Vagina (tissue), 2 donors: Measurements from ENCODE around the gene GCSAM.

Experiments
- POLR2A ChIP-seq, 2 donors: fragments of 450-650 bp; IDR thresholded peaks; one replicate each; pipeline ENCODE4 v1.6.1; 2017; ENCODE audit warnings: antibody characterized with exemption in 2 of 2, mild to moderate bottlenecking in 2 of 2, moderate library complexity in 2 of 2
- POLR2AphosphoS5 ChIP-seq, 2 donors: sonication (generic); formaldehyde crosslinking; IDR thresholded peaks; one replicate each; pipeline ENCODE4 v1.9.0; 2017; ENCODE audit warnings: antibody characterized with exemption in 2 of 2, mild to moderate bottlenecking in 2 of 2, low read depth in 1 of 2; ENCODE audit not compliant: insufficient read depth in 1 of 2
- TF ChIP-seq, protein P1 (sequence below), 3 experiments: fragments of 450-650 bp in 2 of 3; fragments of 200-600 bp in 1 of 3; sonication (generic) in 1 of 3; IDR thresholded peaks; one replicate each; pipeline ENCODE4 v1.5.1; 2017 to 2019; ENCODE audit warnings: antibody characterized with exemption in 3 of 3, mild to moderate bottlenecking in 2 of 3, moderate library complexity in 2 of 3

DNA sequence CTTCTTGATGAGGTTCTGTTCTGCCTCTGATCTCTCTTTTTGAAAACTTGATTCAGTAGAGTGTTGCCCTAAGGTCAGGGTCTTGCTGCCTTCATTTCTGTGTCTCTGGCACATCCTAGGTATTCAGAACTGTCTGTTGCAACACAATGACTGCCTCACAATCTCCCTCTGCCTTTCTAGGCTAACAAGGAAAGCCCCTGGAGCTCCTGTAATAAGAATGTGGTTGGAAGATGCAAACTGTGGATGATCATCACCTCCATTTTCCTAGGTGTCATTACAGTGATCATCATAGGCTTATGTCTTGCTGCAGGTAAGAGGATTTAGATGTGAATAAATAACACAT lies 39.9 kb downstream of the GCSAM start:
- TF ChIP-seq, protein P1, sequence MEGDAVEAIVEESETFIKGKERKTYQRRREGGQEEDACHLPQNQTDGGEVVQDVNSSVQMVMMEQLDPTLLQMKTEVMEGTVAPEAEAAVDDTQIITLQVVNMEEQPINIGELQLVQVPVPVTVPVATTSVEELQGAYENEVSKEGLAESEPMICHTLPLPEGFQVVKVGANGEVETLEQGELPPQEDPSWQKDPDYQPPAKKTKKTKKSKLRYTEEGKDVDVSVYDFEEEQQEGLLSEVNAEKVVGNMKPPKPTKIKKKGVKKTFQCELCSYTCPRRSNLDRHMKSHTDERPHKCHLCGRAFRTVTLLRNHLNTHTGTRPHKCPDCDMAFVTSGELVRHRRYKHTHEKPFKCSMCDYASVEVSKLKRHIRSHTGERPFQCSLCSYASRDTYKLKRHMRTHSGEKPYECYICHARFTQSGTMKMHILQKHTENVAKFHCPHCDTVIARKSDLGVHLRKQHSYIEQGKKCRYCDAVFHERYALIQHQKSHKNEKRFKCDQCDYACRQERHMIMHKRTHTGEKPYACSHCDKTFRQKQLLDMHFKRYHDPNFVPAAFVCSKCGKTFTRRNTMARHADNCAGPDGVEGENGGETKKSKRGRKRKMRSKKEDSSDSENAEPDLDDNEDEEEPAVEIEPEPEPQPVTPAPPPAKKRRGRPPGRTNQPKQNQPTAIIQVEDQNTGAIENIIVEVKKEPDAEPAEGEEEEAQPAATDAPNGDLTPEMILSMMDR (IDR thresholded peaks at IDR 0.05) = no peak
- TF ChIP-seq POLR2AphosphoS5 (IDR thresholded peaks at IDR 0.05; ENCODE audit: insufficient read depth in 1 of 2, low read depth in 1 of 2) (no peak), POLR2A (IDR thresholded peaks at IDR 0.05) (no peak)
